22Rv1 (cell line): Measurements from ENCODE around the gene STRIP2.

ENCODE experiments used
- CTCF ChIP-seq: fragments of 450-650 bp; IDR thresholded peaks from 2 replicates; pipeline ENCODE4 v1.5.1; 2017; ENCODE audit warnings: mild to moderate bottlenecking
- ZFX ChIP-seq: fragments of 450-650 bp; IDR thresholded peaks from 2 replicates; pipeline ENCODE4 v1.6.1; 2017; ENCODE audit warnings: antibody characterized with exemption, borderline replicate concordance

GRCh38 chr7:129502708-129503685 is 68.8 kb downstream of the STRIP2 start:
- TF ChIP-seq CTCF: peak; percentile 52
- no peak for TF ChIP-seq ZFX
